ENCODE results near the gene PNP. TPM values are rescaled to one million over a fixed set of nuclear protein-coding genes. Genes with fewer than 3 reads are reported as not detected.

The PNP gene
- total RNA-seq, 1 donor from 2014 or later = 32.8 TPM

GRCh38 chr14:20478894-20479293, 9.7 kb downstream of the PNP start:
- ATAC-seq (no peak), DNase-seq (no peak)
- H3K27ac ChIP-seq = peak overlapping the region; percentile 80
- peaks cover 20% of the 10 kb centered on the region for H3K4me1 ChIP-seq
- TF ChIP-seq, protein P1, sequence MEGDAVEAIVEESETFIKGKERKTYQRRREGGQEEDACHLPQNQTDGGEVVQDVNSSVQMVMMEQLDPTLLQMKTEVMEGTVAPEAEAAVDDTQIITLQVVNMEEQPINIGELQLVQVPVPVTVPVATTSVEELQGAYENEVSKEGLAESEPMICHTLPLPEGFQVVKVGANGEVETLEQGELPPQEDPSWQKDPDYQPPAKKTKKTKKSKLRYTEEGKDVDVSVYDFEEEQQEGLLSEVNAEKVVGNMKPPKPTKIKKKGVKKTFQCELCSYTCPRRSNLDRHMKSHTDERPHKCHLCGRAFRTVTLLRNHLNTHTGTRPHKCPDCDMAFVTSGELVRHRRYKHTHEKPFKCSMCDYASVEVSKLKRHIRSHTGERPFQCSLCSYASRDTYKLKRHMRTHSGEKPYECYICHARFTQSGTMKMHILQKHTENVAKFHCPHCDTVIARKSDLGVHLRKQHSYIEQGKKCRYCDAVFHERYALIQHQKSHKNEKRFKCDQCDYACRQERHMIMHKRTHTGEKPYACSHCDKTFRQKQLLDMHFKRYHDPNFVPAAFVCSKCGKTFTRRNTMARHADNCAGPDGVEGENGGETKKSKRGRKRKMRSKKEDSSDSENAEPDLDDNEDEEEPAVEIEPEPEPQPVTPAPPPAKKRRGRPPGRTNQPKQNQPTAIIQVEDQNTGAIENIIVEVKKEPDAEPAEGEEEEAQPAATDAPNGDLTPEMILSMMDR (IDR thresholded peaks at IDR 0.05) = no peak
- H3K27me3 ChIP-seq = no peaks in the 10 kb centered on the region
- no peak overlapping the region for H3K4me3 ChIP-seq
- intact Hi-C loops (cut with DNase I) = no loop called here
- H3K36me3 ChIP-seq = peaks cover 30% of the 10 kb centered on the region
- no peaks in the 10 kb centered on the region for H3K9me3 ChIP-seq

DNA sequence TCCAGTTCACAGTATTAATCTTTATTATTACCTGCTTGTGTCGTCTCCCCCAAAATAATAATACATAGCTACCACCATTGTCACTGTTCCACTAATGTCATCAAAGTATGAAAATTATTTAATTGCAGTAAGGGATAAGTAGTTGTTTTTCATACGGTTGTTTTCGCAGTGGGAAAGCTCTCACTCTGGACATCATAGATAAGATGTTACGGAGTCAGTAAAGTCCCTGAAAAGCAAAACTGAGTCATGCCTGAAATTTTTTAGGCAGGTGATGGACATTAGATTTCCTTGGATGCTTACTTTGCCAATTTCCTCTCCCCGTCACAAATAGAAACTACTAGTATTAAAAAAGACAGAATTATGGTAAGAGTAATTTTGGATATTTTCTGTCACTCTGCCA, 13.2 kb downstream of the PNP start:
- no peaks in the 10 kb centered on the region for H3K27me3 ChIP-seq
- H3K36me3 ChIP-seq = no peaks in the 10 kb centered on the region
- TF ChIP-seq, protein P1 (IDR thresholded peaks at IDR 0.05) = no peak
- intact Hi-C loops (cut with DNase I) = no loop called here
- H3K4me1 ChIP-seq = peaks cover 12% of the 10 kb centered on the region
- no peak overlapping the region for H3K27ac ChIP-seq
- ATAC-seq (no peak), DNase-seq (no peak)
- H3K4me3 ChIP-seq = no peak overlapping the region
- no peaks in the 10 kb centered on the region for H3K9me3 ChIP-seq

GRCh38 chr14:20485900-20486299, 16.7 kb downstream of the PNP start:
- Histone ChIP-seq H3K4me3 (no peak overlapping the region), H3K4me1 (peaks cover 2% of the 10 kb centered on the region), H3K27ac (no peak overlapping the region), H3K9me3 (no peaks in the 10 kb centered on the region), H3K27me3 (no peaks in the 10 kb centered on the region), H3K36me3 (no peaks in the 10 kb centered on the region)
- intact Hi-C loops (cut with DNase I) = no loop called here
- no peak for ATAC-seq
- no peak for DNase-seq
- TF ChIP-seq, protein P1 (IDR thresholded peaks at IDR 0.05) = no peak

DNA sequence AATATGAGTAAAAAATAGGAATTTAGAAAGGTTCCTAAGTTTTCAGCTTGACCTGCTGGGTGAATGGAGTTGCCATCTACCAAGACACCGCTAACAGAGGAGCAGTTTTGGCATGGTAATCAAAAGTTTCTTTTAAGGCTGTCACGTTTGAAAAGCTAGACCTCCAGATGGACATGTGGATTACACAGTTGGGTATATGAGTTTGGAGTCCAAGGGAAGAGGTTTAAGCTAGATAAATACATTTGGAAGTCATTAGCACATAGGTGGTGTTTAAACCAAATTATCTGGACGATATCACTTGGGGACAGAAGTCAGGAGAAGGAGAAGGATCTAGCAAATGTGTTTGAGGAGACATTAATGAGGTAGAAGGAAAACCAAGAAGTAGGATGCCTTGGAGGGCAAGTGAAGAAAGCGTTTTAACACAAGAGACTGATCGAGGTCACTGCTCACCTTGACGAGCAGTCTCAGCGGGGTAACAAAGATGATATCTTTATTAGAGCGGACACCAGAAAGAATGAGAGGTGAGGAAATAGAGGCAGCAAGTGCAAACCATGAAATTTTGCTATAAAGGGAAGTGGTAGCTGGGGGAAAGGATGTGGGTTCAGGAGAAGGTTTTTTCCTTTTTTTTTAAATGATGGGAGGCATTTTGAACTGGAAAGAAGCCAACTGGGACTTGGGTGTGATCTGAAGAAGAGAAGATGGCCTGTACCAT, 17.6 kb downstream of the PNP start:
- TF ChIP-seq, protein P1 (IDR thresholded peaks at IDR 0.05) = no peak
- no peaks in the 10 kb centered on the region for H3K27me3 ChIP-seq
- ATAC-seq = no peak
- H3K9me3 ChIP-seq = no peaks in the 10 kb centered on the region
- H3K36me3 ChIP-seq = no peaks in the 10 kb centered on the region
- no peak overlapping the region for H3K27ac ChIP-seq
- DNase-seq = no peak
- no peak overlapping the region for H3K4me3 ChIP-seq
- intact Hi-C loops (cut with DNase I) = no loop called here
- H3K4me1 ChIP-seq = peaks cover 2% of the 10 kb centered on the region

DNA sequence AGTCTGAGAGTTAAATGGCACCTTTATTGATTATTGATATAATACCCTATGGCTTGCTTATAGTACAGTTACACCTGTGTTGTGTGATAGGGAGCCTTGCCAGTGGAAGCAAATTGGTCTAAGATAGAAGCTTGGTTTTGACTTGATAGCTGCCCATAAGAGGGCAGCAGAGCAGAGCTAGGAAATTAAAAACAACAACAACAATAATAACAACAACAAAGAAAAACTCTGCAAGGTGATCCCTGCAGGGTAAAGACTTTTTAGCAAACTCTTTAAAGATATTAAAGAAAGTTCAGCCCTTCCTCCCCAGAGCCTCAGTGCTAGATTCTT, 18.2 kb downstream of the PNP start:
- TF ChIP-seq, protein P1 (IDR thresholded peaks at IDR 0.05) = no peak
- DNase-seq = no peak
- intact Hi-C loops (cut with DNase I) = no loop called here
- H3K9me3 ChIP-seq = no peaks in the 10 kb centered on the region
- no peak for ATAC-seq
- peaks cover 2% of the 10 kb centered on the region for H3K4me1 ChIP-seq
- H3K36me3 ChIP-seq = no peaks in the 10 kb centered on the region
- H3K27me3 ChIP-seq = no peaks in the 10 kb centered on the region
- H3K27ac ChIP-seq = no peak overlapping the region
- H3K4me3 ChIP-seq = no peak overlapping the region
